ENCODE measurements around the gene KRTAP10-11. TPM values are rescaled to one million over a fixed set of nuclear protein-coding genes. Genes with fewer than 3 reads are reported as not detected.

Gene KRTAP10-11
- total and polyA plus RNA-seq, 3 donors from 2014 or later = 0.37 TPM; not detected in 2

- H3K4me3 ChIP-seq = no peak overlapping the region
- no peak for DNase-seq
- no peak for TF ChIP-seq POLR2A (IDR thresholded peaks at IDR 0.05)
- TF ChIP-seq, protein P1, sequence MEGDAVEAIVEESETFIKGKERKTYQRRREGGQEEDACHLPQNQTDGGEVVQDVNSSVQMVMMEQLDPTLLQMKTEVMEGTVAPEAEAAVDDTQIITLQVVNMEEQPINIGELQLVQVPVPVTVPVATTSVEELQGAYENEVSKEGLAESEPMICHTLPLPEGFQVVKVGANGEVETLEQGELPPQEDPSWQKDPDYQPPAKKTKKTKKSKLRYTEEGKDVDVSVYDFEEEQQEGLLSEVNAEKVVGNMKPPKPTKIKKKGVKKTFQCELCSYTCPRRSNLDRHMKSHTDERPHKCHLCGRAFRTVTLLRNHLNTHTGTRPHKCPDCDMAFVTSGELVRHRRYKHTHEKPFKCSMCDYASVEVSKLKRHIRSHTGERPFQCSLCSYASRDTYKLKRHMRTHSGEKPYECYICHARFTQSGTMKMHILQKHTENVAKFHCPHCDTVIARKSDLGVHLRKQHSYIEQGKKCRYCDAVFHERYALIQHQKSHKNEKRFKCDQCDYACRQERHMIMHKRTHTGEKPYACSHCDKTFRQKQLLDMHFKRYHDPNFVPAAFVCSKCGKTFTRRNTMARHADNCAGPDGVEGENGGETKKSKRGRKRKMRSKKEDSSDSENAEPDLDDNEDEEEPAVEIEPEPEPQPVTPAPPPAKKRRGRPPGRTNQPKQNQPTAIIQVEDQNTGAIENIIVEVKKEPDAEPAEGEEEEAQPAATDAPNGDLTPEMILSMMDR (IDR thresholded peaks at IDR 0.05) = no peak
- no peak overlapping the region for H3K27ac ChIP-seq
- H3K4me1 ChIP-seq = no peaks in the 10 kb centered on the region
- WGBS, 2 donors = 90 to 92% methylated on average over 13 of the region's 13 CpGs
- H3K9me3 ChIP-seq = no peaks in the 10 kb centered on the region
- no peaks in the 10 kb centered on the region for H3K36me3 ChIP-seq (ENCODE audit: low read depth, missing control alignments)
- intact Hi-C loops (cut with DNase I; ENCODE audit: low total_unique reads) = no loop called here
- no peaks in the 10 kb centered on the region for H3K27me3 ChIP-seq
Measured at GRCh38 chr21:44677881-44678280, 31.7 kb downstream of the KRTAP10-11 start.

GRCh38 chr21:44681152-44681551 is 34.9 kb downstream of the KRTAP10-11 start:
- Histone ChIP-seq H3K4me3 (no peak overlapping the region), H3K36me3 (ENCODE audit: low read depth, missing control alignments) (no peaks in the 10 kb centered on the region), H3K4me1 (no peaks in the 10 kb centered on the region), H3K27me3 (no peaks in the 10 kb centered on the region), H3K27ac (no peak overlapping the region), H3K9me3 (no peaks in the 10 kb centered on the region)
- 62 to 77% methylated on average over 10 to 11 of the region's 11 CpGs for WGBS, 2 donors
- DNase-seq = no peak
- intact Hi-C loops (cut with DNase I; ENCODE audit: low total_unique reads) = no loop called here
- TF ChIP-seq POLR2A (IDR thresholded peaks at IDR 0.05) = no peak
- TF ChIP-seq, protein P1 (IDR thresholded peaks at IDR 0.05) = no peak

GRCh38 chr21:44681861-44682579 is 35.8 kb downstream of the KRTAP10-11 start, which contains the start of gene KRTAP12-1:
KRTAP12-1 (minus strand) TSS chr21:44682163; CDS start chr21:44682123, 40 bp downstream.
- TF ChIP-seq, protein P1 (IDR thresholded peaks at IDR 0.05) = no peak
- TF ChIP-seq POLR2A (IDR thresholded peaks at IDR 0.05) = no peak
- Histone ChIP-seq H3K27me3 (no peaks in the 10 kb centered on the region), H3K9me3 (no peaks in the 10 kb centered on the region), H3K4me3 (no peak within 1 kb of the TSS), H3K36me3 (ENCODE audit: low read depth, missing control alignments) (no peaks in the 10 kb centered on the region), H3K27ac (no peak within 1 kb of the TSS), H3K4me1 (no peaks in the 10 kb centered on the region)
- WGBS, 2 donors = 71 to 80% methylated on average over 15 to 23 of the region's 23 CpGs
- no peak for DNase-seq
- intact Hi-C loops (cut with DNase I; ENCODE audit: low total_unique reads) = no loop called here

DNA sequence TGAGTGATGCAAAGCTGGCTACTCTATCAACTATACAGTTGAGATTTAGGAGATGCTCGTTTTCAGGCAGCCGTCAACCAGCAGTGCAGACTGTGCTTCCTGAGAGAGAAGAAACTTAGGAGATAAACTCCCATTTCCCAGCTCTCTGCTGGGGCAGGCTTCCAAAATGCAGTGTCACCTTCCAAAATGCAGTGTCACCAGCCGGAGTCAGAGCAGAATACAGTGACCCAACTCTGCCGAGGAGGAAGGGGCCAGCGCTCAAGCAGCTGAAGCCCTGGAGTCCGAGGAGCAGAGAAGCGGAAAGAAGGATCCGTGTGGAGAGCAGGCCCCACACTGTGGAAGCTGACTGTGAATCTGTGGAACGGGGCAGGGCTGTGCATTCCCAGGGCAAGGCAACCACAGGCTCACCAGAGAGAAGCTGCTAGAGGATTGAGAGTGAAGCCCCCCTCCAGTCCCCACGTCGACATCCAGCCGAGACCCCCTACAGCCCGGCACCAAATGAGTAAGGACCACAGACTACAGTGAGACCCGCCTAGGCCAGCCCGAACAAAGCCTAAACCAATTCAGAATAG is 36.5 kb downstream of the KRTAP10-11 start:
- Histone ChIP-seq H3K4me3 (no peak overlapping the region), H3K4me1 (no peaks in the 10 kb centered on the region), H3K27me3 (no peaks in the 10 kb centered on the region), H3K36me3 (ENCODE audit: low read depth, missing control alignments) (no peaks in the 10 kb centered on the region), H3K27ac (no peak overlapping the region), H3K9me3 (no peaks in the 10 kb centered on the region)
- intact Hi-C loops (cut with DNase I; ENCODE audit: low total_unique reads) = no loop called here
- WGBS, 2 donors = 75 to 87% methylated on average over 15 of the region's 15 CpGs
- DNase-seq = no peak
- TF ChIP-seq, protein P1 (IDR thresholded peaks at IDR 0.05) = no peak
- TF ChIP-seq POLR2A (IDR thresholded peaks at IDR 0.05) = no peak
